Psoas muscle (tissue), 8 donors: ENCODE measurements around the gene LAMA5. TPM values are rescaled to one million over a fixed set of nuclear protein-coding genes. Genes with fewer than 3 reads are reported as not detected.

Experiments
- ATAC-seq, 4 donors: fragments of 200-7000 bp; cut with Tn5 transposase; one replicate each; pipeline ENCODE4 v1.9.1; 2020; ENCODE audit warnings: moderate library complexity in 3 of 4, mild to moderate bottlenecking in 2 of 4
- DNase-seq, 2 donors: peaks; one replicate each; pipeline ENCODE4 v3.0.0-alpha.2; 2020
- H3K27ac ChIP-seq: fragments of 200-600 bp; one replicate; pipeline ENCODE4 v1.8.0; 2022
- H3K27me3 ChIP-seq, 3 donors: fragments of 200-600 bp in 1 of 3; one replicate each; pipeline versions ENCODE4 v1.6.1 to v1.8.0; 2013 to 2022; ENCODE audit warnings: low read length in 2 of 3, mild to moderate bottlenecking in 2 of 3, moderate library complexity in 1 of 3; ENCODE audit not compliant: insufficient read depth in 3 of 3
- H3K36me3 ChIP-seq, 2 donors: fragments of 200-600 bp in 1 of 2; one replicate each; pipeline versions ENCODE4 v1.6.1 to v1.8.0; 2013 to 2022; ENCODE audit warnings: low read depth in 1 of 2, mild to moderate bottlenecking in 1 of 2, moderate library complexity in 1 of 2; ENCODE audit not compliant: insufficient read depth in 1 of 2
- H3K4me1 ChIP-seq: fragments of 200-600 bp; one replicate; pipeline ENCODE4 v1.8.0; 2022
- H3K4me3 ChIP-seq: fragments of 200-600 bp; one replicate; pipeline ENCODE4 v1.8.0; 2022; ENCODE audit warnings: mild to moderate bottlenecking
- H3K9me3 ChIP-seq: fragments of 200-600 bp; one replicate; pipeline ENCODE4 v1.8.0; 2022
- CTCF ChIP-seq: fragments of 200-600 bp; IDR thresholded peaks from one replicate; pipeline ENCODE4 v1.8.0; 2022; ENCODE audit warnings: antibody characterized with exemption
- whole genome bisulfite sequencing, 3 donors: extraction: QIAGEN DNeasy Blood & Tissue Kit; methylation state at CpG; one replicate each; pipeline versions ENCODE4 v1.1.6 to v1.1.7; 2013; 5-methylcytosine and 5-hydroxymethylcytosine counted together
- intact Hi-C, 2 donors: fragments of 100-400 bp; cut with DNase I; formaldehyde crosslinking; loops; one replicate each; pipeline versions ENCODE4 v1.11.0 to v1.14.2; 2022
- polyA plus RNA-seq, 3 donors: library from polyadenylated mRNA; stranded (reverse); fragments of 200-250 nt; gene quantifications; one replicate each; pipeline ENCODE4 v1.2.3, GENCODE V29; 2013
- total RNA-seq, 4 donors: library from RNA; stranded (reverse); fragmentation: NEBNext Ultra II Directional in 2 of 4; extraction: Animal tissue kit (Norgen Biotek cat#: 25700) in 2 of 4; gene quantifications; one replicate each; pipeline versions ENCODE4 v1.2.1 to v1.2.4, GENCODE V29; 2021 to 2023
- donor health status: healthy with polysubstance abuse.
- donor health status: DM: no; HTN: no; CAD: no; lungs with moderate emphysema.
- donor health status: Bipolar disorder and iron deficiency.
- donor health status: healthy.
- donor health status: DM: yes; HTN: yes; CAD: no.
- donor health status: DM: no; HTN: no; CAD: no.
- donor health status: DM: no; HTN: no; CAD: no.
- donor health status: DM: yes; HTN: yes; CAD: no.

Gene LAMA5
- total and polyA plus RNA-seq, 7 donors, result 14.4 to 74.6 (median 34.2) TPM

- DNase-seq, result peak; percentile 22 to 53
- Histone ChIP-seq H3K27me3 (no peaks in the 10 kb centered on the region), H3K9me3 (no peaks in the 10 kb centered on the region), H3K36me3 (peaks cover 0 to 27% of the 10 kb centered on the region in 2 donors), H3K4me1 (peaks cover 54% of the 10 kb centered on the region), H3K27ac (peak overlapping the region; percentile 82), H3K4me3 (peak overlapping the region; percentile 34)
- WGBS, 3 donors, result 88 to 92% (median 89%) methylated on average over 15 to 16 of the region's 16 CpGs
- TF ChIP-seq CTCF, result no peak
- ATAC-seq, result no peak
- intact Hi-C loops, result loop anchor here in 1 of 2 donors (5.0 kb wide), 1 partner anchor 51 kb away; the partner anchor contains the start of gene ADRM1
Measured at GRCh38 chr20:62353289-62354030, 13.7 kb downstream of the LAMA5 start.

- DNase-seq, result peak; percentile 91 to 96
- peak; percentile 82 to 87 (median 86) for ATAC-seq
- H3K27me3 ChIP-seq, result no peaks in the 10 kb centered on the region
- intact Hi-C loops, result loop anchor here in 1 of 2 donors (5.0 kb wide), 1 partner anchor 50 kb away; the partner anchor contains the start of gene ADRM1
- peak overlapping the region; percentile 82 for H3K27ac ChIP-seq
- 35 to 55% (median 38%) methylated on average over 37 to 43 of the region's 43 CpGs for WGBS, 3 donors
- H3K36me3 ChIP-seq, result peaks cover 0 to 30% of the 10 kb centered on the region in 2 donors
- peaks cover 51% of the 10 kb centered on the region for H3K4me1 ChIP-seq
- peak overlapping the region; percentile 34 for H3K4me3 ChIP-seq
- no peaks in the 10 kb centered on the region for H3K9me3 ChIP-seq
- TF ChIP-seq CTCF, result peak; percentile 38
Measured at GRCh38 chr20:62352402-62353288, 14.5 kb downstream of the LAMA5 start.

- DNase-seq (peak in 1 of 2 donors; percentile 17), ATAC-seq (no peak)
- Histone ChIP-seq H3K4me3 (no peak overlapping the region), H3K4me1 (peaks cover 49% of the 10 kb centered on the region), H3K36me3 (peaks cover 0 to 30% of the 10 kb centered on the region in 2 donors), H3K9me3 (no peaks in the 10 kb centered on the region), H3K27ac (peak overlapping the region; percentile 82), H3K27me3 (no peaks in the 10 kb centered on the region)
- 88 to 90% (median 89%) methylated on average over 59 to 60 of the region's 60 CpGs for WGBS, 3 donors
- TF ChIP-seq CTCF, result no peak
- intact Hi-C loops, result loop anchor here in 1 of 2 donors (5.0 kb wide), 1 partner anchor 49 kb away; the partner anchor contains the start of gene ADRM1
Measured at GRCh38 chr20:62351469-62352401, 15.4 kb downstream of the LAMA5 start.
